Upper lobe of right lung (tissue), 1 donor: ENCODE results near the gene METAP2. TPM values are rescaled to one million over a fixed set of nuclear protein-coding genes. Genes with fewer than 3 reads are reported as not detected.

ENCODE experiments used
- ATAC-seq: fragments of 200-7000 bp; cut with Tn5 transposase; one replicate; pipeline ENCODE4 v1.9.1; 2020; ENCODE audit warnings: mild to moderate bottlenecking, moderate library complexity
- DNase-seq: peaks from one replicate; pipeline ENCODE4 v3.0.0-alpha.2; 2020
- H3K27ac ChIP-seq: fragments of 200-600 bp; one replicate; pipeline ENCODE4 v1.8.0; 2022
- H3K27me3 ChIP-seq: fragments of 200-600 bp; one replicate; pipeline ENCODE4 v1.8.0; 2022; ENCODE audit warnings: mild to moderate bottlenecking
- H3K36me3 ChIP-seq: fragments of 200-600 bp; one replicate; pipeline ENCODE4 v1.8.0; 2022
- H3K4me1 ChIP-seq: fragments of 200-600 bp; one replicate; pipeline ENCODE4 v1.8.0; 2022
- H3K4me3 ChIP-seq: fragments of 200-600 bp; one replicate; pipeline ENCODE4 v1.8.0; 2022; ENCODE audit warnings: mild to moderate bottlenecking
- H3K9me3 ChIP-seq: fragments of 200-600 bp; one replicate; pipeline ENCODE4 v1.8.0; 2022
- intact Hi-C: fragments of 100-400 bp; cut with DNase I; formaldehyde crosslinking; loops from one replicate; pipeline ENCODE4 v1.11.0; 2022
- total RNA-seq: library from RNA; stranded (reverse); fragmentation: NEBNext Ultra II Directional; extraction: Animal tissue kit (Norgen Biotek cat#: 25700); gene quantifications from one replicate; pipeline ENCODE4 v1.2.1, GENCODE V29; 2021
- TF ChIP-seq, protein P1 (sequence below): fragments of 200-600 bp; IDR thresholded peaks from one replicate; pipeline ENCODE4 v1.8.0; 2022; ENCODE audit warnings: antibody characterized with exemption
- donor health status: DM: no; HTN: yes; CAD: no; lungs with severe emphysema.

The METAP2 gene
- total RNA-seq, 1 donor from 2014 or later = 53.8 TPM

GRCh38 chr12:95515197-95515596 is 41.2 kb downstream of the METAP2 start:
- TF ChIP-seq, protein P1, sequence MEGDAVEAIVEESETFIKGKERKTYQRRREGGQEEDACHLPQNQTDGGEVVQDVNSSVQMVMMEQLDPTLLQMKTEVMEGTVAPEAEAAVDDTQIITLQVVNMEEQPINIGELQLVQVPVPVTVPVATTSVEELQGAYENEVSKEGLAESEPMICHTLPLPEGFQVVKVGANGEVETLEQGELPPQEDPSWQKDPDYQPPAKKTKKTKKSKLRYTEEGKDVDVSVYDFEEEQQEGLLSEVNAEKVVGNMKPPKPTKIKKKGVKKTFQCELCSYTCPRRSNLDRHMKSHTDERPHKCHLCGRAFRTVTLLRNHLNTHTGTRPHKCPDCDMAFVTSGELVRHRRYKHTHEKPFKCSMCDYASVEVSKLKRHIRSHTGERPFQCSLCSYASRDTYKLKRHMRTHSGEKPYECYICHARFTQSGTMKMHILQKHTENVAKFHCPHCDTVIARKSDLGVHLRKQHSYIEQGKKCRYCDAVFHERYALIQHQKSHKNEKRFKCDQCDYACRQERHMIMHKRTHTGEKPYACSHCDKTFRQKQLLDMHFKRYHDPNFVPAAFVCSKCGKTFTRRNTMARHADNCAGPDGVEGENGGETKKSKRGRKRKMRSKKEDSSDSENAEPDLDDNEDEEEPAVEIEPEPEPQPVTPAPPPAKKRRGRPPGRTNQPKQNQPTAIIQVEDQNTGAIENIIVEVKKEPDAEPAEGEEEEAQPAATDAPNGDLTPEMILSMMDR = no peak
- Histone ChIP-seq H3K9me3 (no peaks in the 10 kb centered on the region), H3K4me3 (no peak overlapping the region), H3K27ac (no peak overlapping the region), H3K36me3 (peaks cover 61% of the 10 kb centered on the region), H3K27me3 (no peaks in the 10 kb centered on the region), H3K4me1 (no peaks in the 10 kb centered on the region)
- intact Hi-C loops = no loop called here
- DNase-seq = no peak
- ATAC-seq = no peak

DNA sequence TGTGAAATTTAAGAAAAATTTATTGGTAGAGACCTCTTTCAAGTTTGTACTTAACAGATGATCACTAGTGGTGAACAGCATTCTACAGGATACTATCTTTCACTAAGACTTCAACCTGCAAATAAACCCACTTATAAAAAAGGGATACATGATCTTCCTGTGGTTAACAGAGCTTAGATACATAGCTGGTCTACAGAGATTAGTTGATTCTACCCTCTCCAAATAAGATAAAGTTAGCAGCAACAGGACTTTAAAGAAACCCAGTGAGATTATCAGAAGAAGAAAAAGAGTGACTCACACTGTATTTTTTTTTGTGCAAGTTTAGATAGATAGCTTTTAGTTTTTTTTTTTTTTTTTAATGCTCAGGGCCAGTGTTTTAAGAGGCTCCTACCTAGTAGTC is 42.8 kb downstream of the METAP2 start:
- no peaks in the 10 kb centered on the region for H3K27me3 ChIP-seq
- intact Hi-C loops = no loop called here
- H3K9me3 ChIP-seq = no peaks in the 10 kb centered on the region
- ATAC-seq (no peak), DNase-seq (no peak)
- H3K36me3 ChIP-seq = peaks cover 55% of the 10 kb centered on the region
- no peaks in the 10 kb centered on the region for H3K4me1 ChIP-seq
- no peak overlapping the region for H3K4me3 ChIP-seq
- no peak overlapping the region for H3K27ac ChIP-seq
- TF ChIP-seq, protein P1 = no peak

DNA sequence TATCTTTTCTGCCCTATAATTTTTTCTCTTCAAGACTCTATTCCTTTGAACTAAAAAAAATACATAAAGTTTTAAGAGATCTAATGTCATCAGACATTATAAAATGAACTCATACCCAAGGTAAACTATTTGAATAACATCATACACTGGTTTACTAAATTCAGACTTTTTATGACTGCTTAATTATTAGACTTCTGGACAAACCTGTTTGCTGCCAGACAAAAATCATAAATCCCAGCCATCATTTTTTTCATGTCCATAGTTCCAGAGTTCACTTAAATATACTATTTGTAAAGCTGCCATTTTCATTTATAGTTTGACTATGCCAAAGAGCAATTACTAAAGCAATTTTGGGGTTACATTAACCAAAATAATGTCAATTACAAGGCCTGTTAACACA is 43.3 kb downstream of the METAP2 start:
- Histone ChIP-seq H3K4me1 (no peaks in the 10 kb centered on the region), H3K27ac (no peak overlapping the region), H3K36me3 (peaks cover 51% of the 10 kb centered on the region), H3K27me3 (no peaks in the 10 kb centered on the region), H3K9me3 (no peaks in the 10 kb centered on the region), H3K4me3 (no peak overlapping the region)
- intact Hi-C loops = no loop called here
- DNase-seq (no peak), ATAC-seq (no peak)
- TF ChIP-seq, protein P1 = no peak

GRCh38 chr12:95518944-95519343 is 45.0 kb downstream of the METAP2 start:
- no peak for ATAC-seq
- no peaks in the 10 kb centered on the region for H3K4me1 ChIP-seq
- H3K9me3 ChIP-seq = no peaks in the 10 kb centered on the region
- no peak for DNase-seq
- intact Hi-C loops = no loop called here
- H3K27ac ChIP-seq = no peak overlapping the region
- H3K27me3 ChIP-seq = no peaks in the 10 kb centered on the region
- TF ChIP-seq, protein P1 = no peak
- no peak overlapping the region for H3K4me3 ChIP-seq
- peaks cover 34% of the 10 kb centered on the region for H3K36me3 ChIP-seq

- intact Hi-C loops = no loop called here
- Histone ChIP-seq H3K9me3 (no peaks in the 10 kb centered on the region), H3K4me3 (no peak overlapping the region), H3K36me3 (peaks cover 18% of the 10 kb centered on the region), H3K27me3 (no peaks in the 10 kb centered on the region), H3K4me1 (no peaks in the 10 kb centered on the region), H3K27ac (no peak overlapping the region)
- no peak for DNase-seq
- ATAC-seq = no peak
- TF ChIP-seq, protein P1 = no peak
Measured at GRCh38 chr12:95520816-95521215, 46.9 kb downstream of the METAP2 start.

DNA sequence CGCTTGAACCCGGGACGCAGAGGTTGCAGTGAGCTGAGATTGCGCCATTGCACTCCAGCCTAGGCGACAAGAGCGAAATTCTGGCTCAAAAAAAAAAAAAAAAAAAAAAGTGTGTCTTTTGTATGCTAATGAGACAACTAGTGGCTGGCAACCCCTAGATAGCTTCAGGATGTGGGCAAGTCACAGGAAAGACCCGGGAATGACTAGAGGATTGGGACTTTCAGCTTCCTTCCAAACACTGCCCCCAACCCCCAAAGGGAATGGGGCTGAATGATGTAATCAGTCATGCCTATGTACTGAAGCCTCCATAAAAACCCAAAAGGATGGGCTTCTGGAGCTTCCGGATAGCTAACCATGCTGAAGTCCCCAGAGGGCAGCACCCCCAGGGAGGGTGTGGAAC is 48.7 kb downstream of the METAP2 start:
- TF ChIP-seq, protein P1 = no peak
- peaks cover 13% of the 10 kb centered on the region for H3K36me3 ChIP-seq
- no peak overlapping the region for H3K27ac ChIP-seq
- H3K9me3 ChIP-seq = no peaks in the 10 kb centered on the region
- no peaks in the 10 kb centered on the region for H3K4me1 ChIP-seq
- H3K4me3 ChIP-seq = no peak overlapping the region
- no peaks in the 10 kb centered on the region for H3K27me3 ChIP-seq
- ATAC-seq (no peak), DNase-seq (no peak)
- intact Hi-C loops = no loop called here
